HepG2 (cell line): ENCODE measurements around the gene SOAT2. TPM values are rescaled to one million over a fixed set of nuclear protein-coding genes. Genes with fewer than 3 reads are reported as not detected.

Source experiments
- ATAC-seq: fragments of 200-7000 bp; cut with Tn5 transposase; 3 replicates; pipeline ENCODE4 v1.9.1; 2020; ENCODE audit warnings: mild to moderate bottlenecking, moderate library complexity
- BruUV-seq: library from RNA; stranded (reverse); fragments of 400-500 nt; replicated peaks from 2 replicates; lab custom pipeline; 2021; lab: Mats Ljungman, UMichigan
- CTCF ChIA-PET: fragments of 300-600 bp; formaldehyde crosslinking; extraction: SDS; loops from one replicate; lab custom pipeline; 2021; ENCODE audit warnings: low total read pairs, inconsistent platforms, low intra/inter-chr PET ratio; lab: Yijun Ruan, JAX
- POLR2A ChIA-PET: fragments of 350-600 bp; sonication (Branson Sonifier 250); formaldehyde crosslinking; loops from one replicate; lab custom pipeline; 2020; ENCODE audit warnings: antibody characterized with exemption, inconsistent platforms; lab: Yijun Ruan, JAX
- DNase-seq: peaks from one replicate; pipeline ENCODE4 v3.0.0-alpha.2; 2015; ENCODE audit warnings: low spot score
- FAIRE-seq: peaks from 3 replicates; lab custom pipeline; 2011; peaks lifted over from hg19 to GRCh38; lab: Jason Lieb, UNC
- H2AFZ ChIP-seq: one replicate; pipeline ENCODE4 v1.6.1; 2011; ENCODE audit warnings: low read length, inconsistent platforms
- H3K27ac ChIP-seq: fragments of 300-600 bp; 3 replicates; pipeline ENCODE4 v1.8.0; 2011; ENCODE audit warnings: mixed run types, mild to moderate bottlenecking, mixed read lengths, low read length, inconsistent platforms; ENCODE audit not compliant: insufficient read depth; ENCODE audit errors: extremely low read length
- H3K27me3 ChIP-seq, 2 experiments: fragments of 200-600 bp in 1 of 2; 2 replicates in 1 of 2; 3 replicates in 1 of 2; pipeline versions ENCODE4 v1.6.0 to v1.8.0; 2011; ENCODE audit warnings: low read length in 2 of 2, mild to moderate bottlenecking in 2 of 2, moderate library complexity in 2 of 2, inconsistent platforms in 1 of 2; ENCODE audit not compliant: insufficient read depth in 2 of 2, control insufficient read depth in 1 of 2
- H3K36me3 ChIP-seq, 2 experiments: fragments of 200-600 bp in 1 of 2; replicated peaks in 1 of 2; 2 replicates in 1 of 2; 3 replicates in 1 of 2; pipeline versions ENCODE4 v1.5.1 to v1.8.0; 2011; ENCODE audit warnings: low read length in 2 of 2, inconsistent platforms in 1 of 2; ENCODE audit not compliant: insufficient read depth in 2 of 2, control insufficient read depth in 1 of 2
- H3K4me1 ChIP-seq: 2 replicates; pipeline ENCODE4 v1.5.1; 2012; ENCODE audit warnings: low read length, inconsistent platforms; ENCODE audit not compliant: insufficient read depth
- H3K4me2 ChIP-seq: 2 replicates; pipeline ENCODE4 v1.6.0; 2011; ENCODE audit warnings: low read depth, low read length, inconsistent platforms
- H3K4me3 ChIP-seq, 3 experiments: fragments of 200-600 bp in 1 of 3; sonication (generic), shearing (Covaris generic) in 1 of 3; replicated peaks in 1 of 3; 2 replicates each; pipeline ENCODE4 v1.5.1; 2011 to 2016; ENCODE audit warnings: low read length in 3 of 3, inconsistent platforms in 2 of 3, low read depth in 2 of 3, mild to moderate bottlenecking in 2 of 3, control low read depth in 1 of 3, mixed read lengths in 1 of 3; ENCODE audit not compliant: insufficient read depth in 1 of 3
- H3K79me2 ChIP-seq: one replicate; pipeline ENCODE4 v1.6.1; 2011; ENCODE audit warnings: low read length, inconsistent platforms; ENCODE audit not compliant: insufficient read depth
- H3K9ac ChIP-seq: 2 replicates; pipeline ENCODE4 v1.6.0; 2011; ENCODE audit warnings: mild to moderate bottlenecking, low read depth, low read length, inconsistent platforms; ENCODE audit not compliant: insufficient read depth
- H3K9me3 ChIP-seq: 2 replicates; pipeline ENCODE4 v1.5.1; 2012; ENCODE audit warnings: mild to moderate bottlenecking, low read length
- H4K20me1 ChIP-seq: 2 replicates; pipeline ENCODE4 v1.6.0; 2011; ENCODE audit warnings: inconsistent platforms, mild to moderate bottlenecking, low read length, moderate library complexity; ENCODE audit not compliant: insufficient read depth
- HNRNPLL ChIP-seq: fragments of 200-400 bp; formaldehyde crosslinking; IDR thresholded peaks from 2 replicates; pipeline ENCODE4 v1.6.1; 2017; ENCODE audit warnings: mild to moderate bottlenecking, low read depth, low read length; ENCODE audit not compliant: poor library complexity, severe bottlenecking
- HNRNPUL1 ChIP-seq: fragments of 200-400 bp; formaldehyde crosslinking; IDR thresholded peaks from 2 replicates; pipeline ENCODE4 v1.6.1; 2017; ENCODE audit warnings: low read depth, mild to moderate bottlenecking, low read length, moderate library complexity
- KMT2B ChIP-seq: IDR thresholded peaks from 2 replicates; pipeline ENCODE4 v1.6.1; 2016; ENCODE audit warnings: missing genetic modification reagents, missing compliant biosample characterization
- MED1 ChIP-seq: sonication (generic); formaldehyde crosslinking; IDR thresholded peaks from 2 replicates; pipeline ENCODE4 v1.4.0; 2020; ENCODE audit warnings: missing genetic modification reagents
- SIX4 ChIP-seq: sonication (generic); formaldehyde crosslinking; IDR thresholded peaks from 2 replicates; pipeline ENCODE4 v1.4.0; 2020; ENCODE audit warnings: missing genetic modification reagents
- TFDP2 ChIP-seq: sonication (generic); formaldehyde crosslinking; IDR thresholded peaks from 2 replicates; pipeline ENCODE4 v1.4.0; 2020; ENCODE audit warnings: missing genetic modification reagents
- ZBTB49 ChIP-seq: sonication (generic); formaldehyde crosslinking; IDR thresholded peaks from 2 replicates; pipeline ENCODE4 v1.4.0; 2020; ENCODE audit warnings: missing genetic modification reagents, borderline replicate concordance
- ZNF276 ChIP-seq: sonication (generic); formaldehyde crosslinking; IDR thresholded peaks from 2 replicates; pipeline ENCODE4 v1.4.0; 2020; ENCODE audit warnings: mild to moderate bottlenecking, low read depth, missing genetic modification reagents
- ZNF616 ChIP-seq: sonication (generic); formaldehyde crosslinking; IDR thresholded peaks from 2 replicates; pipeline ENCODE4 v1.5.0; 2020; ENCODE audit warnings: low read depth, mild to moderate bottlenecking, missing genetic modification reagents
- WGBS: methylation state at CpG from one replicate; pipeline ENCODE4 v1.1.6; 2017; ENCODE audit warnings: low lambda C conversion rate; 5-methylcytosine and 5-hydroxymethylcytosine counted together
- in situ Hi-C: cut with HindIII; loops from 2 replicates; pipeline ENCODE4 v1.10.0; 2017; ENCODE audit warnings: low pct_unique_long_range_greater_than_20kb; ENCODE audit not compliant: extremely low pct_ligation_motif_present
- intact Hi-C: fragments of 100-400 bp; cut with micrococcal nuclease; formaldehyde crosslinking; loops from one replicate; pipeline ENCODE4 v1.10.0; 2022; ENCODE audit not compliant: unreplicated experiment
- polyA plus RNA-seq, 8 experiments: library from polyadenylated mRNA; depleted of rRNA in 3 of 8; stranded (reverse) in 7 of 8; unstranded in 1 of 8; fragments of >200 nt; fragmentation: Illumina TruSeq in 4 of 8; extraction: Trizol in 4 of 8; gene quantifications; 2 replicates each; pipeline versions ENCODE4 v1.2.1 to v1.2.3, GENCODE V29; 2011 to 2016; ENCODE audit warnings: low read depth in 4 of 8, missing spikeins in 1 of 8, mixed read lengths in 1 of 8; ENCODE audit not compliant: insufficient read depth in 1 of 8
- total RNA-seq, 5 experiments: library from RNA; depleted of rRNA; stranded (reverse); fragments of >200 nt; fragmentation: Illumina TruSeq; extraction: Trizol; gene quantifications; 2 replicates each; pipeline ENCODE4 v1.2.3, GENCODE V29; 2016; ENCODE audit warnings: low read depth in 1 of 5
- TF ChIP-seq, protein P1 (sequence below): sonication (generic); formaldehyde crosslinking; IDR thresholded peaks from 2 replicates; pipeline ENCODE4 v1.4.0; 2020; ENCODE audit warnings: missing genetic modification reagents, borderline replicate concordance

The SOAT2 gene
- total and polyA plus RNA-seq, 2 of the 13 experiments (the other 11 are each of a cell fraction or from before 2014, with no cell fraction given): 14.9 to 108 TPM

DNA sequence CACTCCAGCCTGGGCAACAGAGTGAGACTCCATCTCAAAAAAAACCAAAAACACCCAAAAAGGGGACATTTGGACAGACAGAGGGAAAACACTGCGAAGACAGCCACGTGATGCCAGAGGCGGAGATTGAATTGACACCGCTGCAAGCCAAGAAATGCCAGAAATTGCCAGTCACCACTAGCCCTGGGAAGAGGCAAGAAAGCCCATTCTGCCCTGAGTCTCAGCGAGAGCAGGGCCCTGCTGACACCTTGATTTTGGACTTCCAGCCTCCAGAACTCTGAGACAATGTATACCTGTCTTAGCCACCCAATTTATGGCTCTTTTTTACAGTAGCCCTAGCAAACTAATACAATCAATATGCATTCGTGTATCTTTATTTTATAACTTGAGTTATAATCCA is 13.2 kb upstream of the SOAT2 start:
- CTCF ChIA-PET: no interaction called here
- intact Hi-C loops: no loop called here
- no peak for TF ChIP-seq ZBTB49 (CRISPR knock-in tag)
- TF ChIP-seq ZNF276 (CRISPR knock-in tag): no peak
- TF ChIP-seq, protein P1, sequence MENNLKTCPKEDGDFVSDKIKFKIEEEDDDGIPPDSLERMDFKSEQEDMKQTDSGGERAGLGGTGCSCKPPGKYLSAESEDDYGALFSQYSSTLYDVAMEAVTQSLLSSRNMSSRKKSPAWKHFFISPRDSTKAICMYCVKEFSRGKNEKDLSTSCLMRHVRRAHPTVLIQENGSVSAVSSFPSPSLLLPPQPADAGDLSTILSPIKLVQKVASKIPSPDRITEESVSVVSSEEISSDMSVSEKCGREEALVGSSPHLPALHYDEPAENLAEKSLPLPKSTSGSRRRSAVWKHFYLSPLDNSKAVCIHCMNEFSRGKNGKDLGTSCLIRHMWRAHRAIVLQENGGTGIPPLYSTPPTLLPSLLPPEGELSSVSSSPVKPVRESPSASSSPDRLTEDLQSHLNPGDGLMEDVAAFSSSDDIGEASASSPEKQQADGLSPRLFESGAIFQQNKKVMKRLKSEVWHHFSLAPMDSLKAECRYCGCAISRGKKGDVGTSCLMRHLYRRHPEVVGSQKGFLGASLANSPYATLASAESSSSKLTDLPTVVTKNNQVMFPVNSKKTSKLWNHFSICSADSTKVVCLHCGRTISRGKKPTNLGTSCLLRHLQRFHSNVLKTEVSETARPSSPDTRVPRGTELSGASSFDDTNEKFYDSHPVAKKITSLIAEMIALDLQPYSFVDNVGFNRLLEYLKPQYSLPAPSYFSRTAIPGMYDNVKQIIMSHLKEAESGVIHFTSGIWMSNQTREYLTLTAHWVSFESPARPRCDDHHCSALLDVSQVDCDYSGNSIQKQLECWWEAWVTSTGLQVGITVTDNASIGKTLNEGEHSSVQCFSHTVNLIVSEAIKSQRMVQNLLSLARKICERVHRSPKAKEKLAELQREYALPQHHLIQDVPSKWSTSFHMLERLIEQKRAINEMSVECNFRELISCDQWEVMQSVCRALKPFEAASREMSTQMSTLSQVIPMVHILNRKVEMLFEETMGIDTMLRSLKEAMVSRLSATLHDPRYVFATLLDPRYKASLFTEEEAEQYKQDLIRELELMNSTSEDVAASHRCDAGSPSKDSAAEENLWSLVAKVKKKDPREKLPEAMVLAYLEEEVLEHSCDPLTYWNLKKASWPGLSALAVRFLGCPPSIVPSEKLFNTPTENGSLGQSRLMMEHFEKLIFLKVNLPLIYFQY (CRISPR knock-in tag): no peak
- no peak for TF ChIP-seq SIX4 (CRISPR knock-in tag)
- no peak for TF ChIP-seq HNRNPLL
- no peak for TF ChIP-seq TFDP2 (CRISPR knock-in tag)
- no peak for TF ChIP-seq MED1
- no peak for TF ChIP-seq ZNF616
- no peak for TF ChIP-seq HNRNPUL1
- no peak for TF ChIP-seq KMT2B (CRISPR knock-in tag)
- TF ChIP-seq, all 625 proteins: peak for 0
- Histone ChIP-seq H3K27ac (no peak overlapping the region), H3K27me3 (peaks cover 0 to 12% of the 10 kb centered on the region in 2 experiments; a peak in 2 of 5 replicates), H3K79me2 (no peaks in the 10 kb centered on the region), H2AFZ (no peak overlapping the region), H3K9me3 (no peaks in the 10 kb centered on the region), H3K36me3 (no peaks in the 10 kb centered on the region), H3K4me2 (no peak overlapping the region), H3K4me1 (peaks cover 18% of the 10 kb centered on the region), H4K20me1 (no peaks in the 10 kb centered on the region), H3K9ac (no peak overlapping the region), H3K4me3 (no peak overlapping the region)
- POLR2A ChIA-PET: interaction anchor here (2.5 kb wide), 1 partner anchor 11 kb away, joined by 11 read pairs; the partner anchor contains the start of gene SPRYD3
- no peak for DNase-seq
- WGBS: 59% methylated on average over 6 of the region's 6 CpGs
- FAIRE-seq: no peak
- ATAC-seq: no peak
- BruUV-seq: no TSS peak
- in situ Hi-C loops: no loop called here
